ENCODE results near the gene XYLB. TPM values are rescaled to one million over a fixed set of nuclear protein-coding genes. Genes with fewer than 3 reads are reported as not detected.

Gene XYLB
- total RNA-seq, 1 experiment from 2014 or later = 14.0 TPM

GRCh38 chr3:38361496-38361895 is 14.9 kb downstream of the XYLB start:
- DNase-seq (ENCODE audit: low read depth, low spot score) = no peak
- POLR2A ChIA-PET = no interaction called here

More at GRCh38 chr3:38361496-38361895, 14.9 kb downstream of the XYLB start:
- Histone ChIP-seq H3K4me2 (ENCODE audit: low read length) (no peak overlapping the region), H2AFZ (ENCODE audit: low read depth, low read length, poor library complexity, severe bottlenecking) (no peak overlapping the region), H3K27me3 (ENCODE audit: insufficient read depth, low read length) (no peaks in the 10 kb centered on the region), H4K20me1 (ENCODE audit: insufficient read depth) (no peaks in the 10 kb centered on the region), H3K36me3 (ENCODE audit: control insufficient read depth in 1 of 2, insufficient read depth in 2 of 2, low read length in 2 of 2) (peaks cover 6 to 13% of the 10 kb centered on the region in 2 experiments; a peak in 3 of 4 replicates), H3K27ac (ENCODE audit: low read depth, low read length) (no peak overlapping the region), H3K9me3 (ENCODE audit: control insufficient read depth in 1 of 2, insufficient read depth in 1 of 2, low read depth in 1 of 2, low read length in 2 of 2) (no peaks in the 10 kb centered on the region), H3K4me1 (ENCODE audit: control insufficient read depth in 1 of 2, insufficient read depth in 2 of 2, low read length in 2 of 2) (no peaks in the 10 kb centered on the region), H3K4me3 (replicated peaks in 1 of 2; ENCODE audit: low read depth in 1 of 2, low read length in 2 of 2) (no peak overlapping the region), H3K9me2 (ENCODE audit: insufficient read depth) (no peaks in the 10 kb centered on the region), H3K79me2 (ENCODE audit: insufficient read depth, low read length) (peaks cover 9% of the 10 kb centered on the region; the same call in 1 of the 2 replicates), H3K9ac (ENCODE audit: low read length) (no peak overlapping the region)
- no peak for TF ChIP-seq SIN3A (IDR thresholded peaks at IDR 0.05; ENCODE audit: low read depth)
- TF ChIP-seq YY1 (IDR thresholded peaks at IDR 0.05; ENCODE audit: extremely low read depth, insufficient replicate concordance, low read depth, low read length) = no peak
- TF ChIP-seq JUND (IDR thresholded peaks at IDR 0.05) = no peak
- TF ChIP-seq, protein P1, sequence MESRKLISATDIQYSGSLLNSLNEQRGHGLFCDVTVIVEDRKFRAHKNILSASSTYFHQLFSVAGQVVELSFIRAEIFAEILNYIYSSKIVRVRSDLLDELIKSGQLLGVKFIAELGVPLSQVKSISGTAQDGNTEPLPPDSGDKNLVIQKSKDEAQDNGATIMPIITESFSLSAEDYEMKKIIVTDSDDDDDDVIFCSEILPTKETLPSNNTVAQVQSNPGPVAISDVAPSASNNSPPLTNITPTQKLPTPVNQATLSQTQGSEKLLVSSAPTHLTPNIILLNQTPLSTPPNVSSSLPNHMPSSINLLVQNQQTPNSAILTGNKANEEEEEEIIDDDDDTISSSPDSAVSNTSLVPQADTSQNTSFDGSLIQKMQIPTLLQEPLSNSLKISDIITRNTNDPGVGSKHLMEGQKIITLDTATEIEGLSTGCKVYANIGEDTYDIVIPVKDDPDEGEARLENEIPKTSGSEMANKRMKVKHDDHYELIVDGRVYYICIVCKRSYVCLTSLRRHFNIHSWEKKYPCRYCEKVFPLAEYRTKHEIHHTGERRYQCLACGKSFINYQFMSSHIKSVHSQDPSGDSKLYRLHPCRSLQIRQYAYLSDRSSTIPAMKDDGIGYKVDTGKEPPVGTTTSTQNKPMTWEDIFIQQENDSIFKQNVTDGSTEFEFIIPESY (IDR thresholded peaks at IDR 0.05; ENCODE audit: extremely low read depth, insufficient replicate concordance, low read length) = no peak
- TF ChIP-seq CTCF (IDR thresholded peaks at IDR 0.05 in 2 of 3, conservative IDR thresholded peaks at IDR 0.05 in 1 of 3; ENCODE audit: borderline replicate concordance in 1 of 3, insufficient read depth in 1 of 3, low read depth in 2 of 3, low read length in 2 of 3) = no peak
- no peak for TF ChIP-seq REST (IDR thresholded peaks at IDR 0.05; ENCODE audit: low read depth)
- TF ChIP-seq EZH2phosphoT487 (IDR thresholded peaks at IDR 0.05; ENCODE audit: borderline replicate concordance) = no peak
- TF ChIP-seq ATF3 (IDR thresholded peaks at IDR 0.05) = no peak
- TF ChIP-seq SP1 (IDR thresholded peaks at IDR 0.05; ENCODE audit: low read depth) = no peak
- intact Hi-C loops (cut with micrococcal nuclease) = no loop called here
- ChIA-PET CTCF (no interaction called here), RAD21 (ENCODE audit: low non-redundant PET in 1 of 2, low total read pairs in 2 of 2, uncharacterized antibody in 2 of 2, unreplicated experiment in 2 of 2) (no interaction called here)
- no peak for ATAC-seq
- no TSS peak for BruUV-seq (replicated peaks)
